GM10266 (cell line): ENCODE data around the gene KLK7.

Experiments
- DNase-seq: peaks from one replicate; pipeline ENCODE4 v3.0.0; 2012; ENCODE audit errors: extremely low spot score
- TF ChIP-seq, protein P1 (sequence below): IDR thresholded peaks from 2 replicates; pipeline ENCODE4 v1.5.1; 2012; ENCODE audit warnings: mild to moderate bottlenecking, low read depth; ENCODE audit not compliant: control insufficient read depth, insufficient read depth; ENCODE audit errors: missing control alignments

The KLK7 gene

DNA sequence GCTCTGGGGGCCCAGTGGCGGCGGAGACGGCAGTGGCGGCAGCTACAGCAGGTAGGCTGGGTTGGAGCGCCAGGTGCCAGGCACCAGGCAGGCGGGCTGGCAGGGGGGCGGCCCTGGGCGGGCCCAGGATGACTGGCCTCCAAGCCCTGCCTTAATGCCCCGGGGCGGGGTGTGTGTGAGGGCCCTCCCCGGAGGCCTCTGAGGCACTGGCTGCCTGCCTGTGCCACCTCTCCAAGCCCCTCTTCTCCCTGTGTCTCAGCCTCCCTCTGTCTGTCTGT, 42.8 kb upstream of the KLK7 start, which contains the start of gene KLK11:
KLK11 (minus strand) TSS at position 63 of the 278 bp plus-strand sequence. CDS start 985 bp downstream, outside the sequence.
- TF ChIP-seq, protein P1, sequence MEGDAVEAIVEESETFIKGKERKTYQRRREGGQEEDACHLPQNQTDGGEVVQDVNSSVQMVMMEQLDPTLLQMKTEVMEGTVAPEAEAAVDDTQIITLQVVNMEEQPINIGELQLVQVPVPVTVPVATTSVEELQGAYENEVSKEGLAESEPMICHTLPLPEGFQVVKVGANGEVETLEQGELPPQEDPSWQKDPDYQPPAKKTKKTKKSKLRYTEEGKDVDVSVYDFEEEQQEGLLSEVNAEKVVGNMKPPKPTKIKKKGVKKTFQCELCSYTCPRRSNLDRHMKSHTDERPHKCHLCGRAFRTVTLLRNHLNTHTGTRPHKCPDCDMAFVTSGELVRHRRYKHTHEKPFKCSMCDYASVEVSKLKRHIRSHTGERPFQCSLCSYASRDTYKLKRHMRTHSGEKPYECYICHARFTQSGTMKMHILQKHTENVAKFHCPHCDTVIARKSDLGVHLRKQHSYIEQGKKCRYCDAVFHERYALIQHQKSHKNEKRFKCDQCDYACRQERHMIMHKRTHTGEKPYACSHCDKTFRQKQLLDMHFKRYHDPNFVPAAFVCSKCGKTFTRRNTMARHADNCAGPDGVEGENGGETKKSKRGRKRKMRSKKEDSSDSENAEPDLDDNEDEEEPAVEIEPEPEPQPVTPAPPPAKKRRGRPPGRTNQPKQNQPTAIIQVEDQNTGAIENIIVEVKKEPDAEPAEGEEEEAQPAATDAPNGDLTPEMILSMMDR = no peak
- DNase-seq = no peak

- TF ChIP-seq, protein P1 = no peak
- DNase-seq = peak; percentile 35
These were observed 42.3 kb upstream of the KLK7 start for GRCh38 chr19:51025809-51026553.

GRCh38 chr19:51025401-51025800, 41.7 kb upstream of the KLK7 start:
- TF ChIP-seq, protein P1 = no peak
- DNase-seq = no peak

GRCh38 chr19:51024924-51025323, 41.2 kb upstream of the KLK7 start:
- TF ChIP-seq, protein P1 = no peak
- no peak for DNase-seq

DNA sequence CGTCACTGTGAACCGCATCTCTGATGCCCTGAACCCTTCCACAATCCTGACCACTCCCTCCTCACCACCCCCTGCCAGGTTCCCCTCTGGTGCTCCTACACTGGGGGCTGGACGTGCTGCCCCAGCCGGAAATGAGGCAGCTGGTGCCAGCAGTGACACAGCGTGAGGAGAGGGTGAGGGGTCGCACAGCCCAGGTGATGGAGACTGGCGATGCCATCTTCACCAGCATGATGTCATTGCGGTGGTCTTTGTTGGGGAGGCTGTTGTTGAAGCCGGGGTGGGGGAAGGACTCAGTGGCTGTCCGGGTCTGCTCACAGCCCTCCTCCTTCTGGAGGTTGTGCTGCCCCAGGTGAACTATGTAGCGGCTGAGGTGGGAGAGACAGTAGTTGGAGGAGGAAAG, 40.2 kb upstream of the KLK7 start:
- DNase-seq = no peak
- TF ChIP-seq, protein P1 = no peak

- no peak for DNase-seq
- TF ChIP-seq, protein P1 = no peak
These were observed 38.8 kb upstream of the KLK7 start for GRCh38 chr19:51022526-51022925.

GRCh38 chr19:51020988-51021651, 37.4 kb upstream of the KLK7 start:
- TF ChIP-seq, protein P1 = peak; percentile 59
- DNase-seq = no peak
